ENCODE data around the gene YWHAQ.
"Not testable (repeated sequence)": the region's sequence is repeated elsewhere in the genome, so short reads cannot be mapped to it uniquely, and the experiment has no call there.

Gene YWHAQ

GRCh38 chr2:9590641-9591040 lies 40.2 kb downstream of the YWHAQ start:
- no peak for DNase-seq

DNA sequence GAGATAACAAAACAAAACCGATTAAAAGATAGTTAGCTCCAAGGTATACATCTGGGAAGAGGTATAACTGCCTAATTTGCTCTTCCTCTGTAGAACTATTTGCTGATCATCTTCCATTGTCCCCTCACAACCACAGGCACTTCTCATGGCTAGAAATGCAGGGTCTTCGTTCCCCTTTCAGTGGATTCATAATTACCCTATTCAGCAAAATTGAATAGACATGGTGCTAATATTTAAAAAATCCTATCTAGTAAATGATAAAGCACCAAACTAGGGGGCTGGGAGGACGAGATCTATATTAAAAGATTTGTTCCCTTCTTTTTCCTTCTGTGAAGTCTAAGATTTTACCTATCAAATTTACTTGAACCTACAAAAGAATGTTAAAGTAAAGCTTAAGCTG lies 44.3 kb downstream of the YWHAQ start:
- DNase-seq = no peak

DNA sequence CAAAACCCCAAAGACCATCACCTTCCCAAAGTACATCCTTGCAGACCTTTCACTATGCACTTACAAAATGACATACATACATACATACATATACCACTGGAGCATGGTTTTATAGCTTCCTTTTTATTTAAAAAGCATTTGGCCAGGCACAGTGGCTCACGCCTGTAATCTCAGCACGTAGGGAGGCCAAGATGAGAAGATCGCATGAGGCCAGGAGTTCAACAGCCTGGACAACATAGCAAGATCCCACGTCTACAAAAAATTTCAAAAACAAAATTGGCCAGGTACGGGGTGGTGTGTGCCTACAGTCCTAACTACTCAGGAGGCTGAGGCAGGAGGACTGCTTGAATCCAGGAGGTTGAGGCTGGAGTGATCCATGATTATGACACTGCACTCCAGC lies 45.3 kb downstream of the YWHAQ start:
- no peak for DNase-seq

DNA sequence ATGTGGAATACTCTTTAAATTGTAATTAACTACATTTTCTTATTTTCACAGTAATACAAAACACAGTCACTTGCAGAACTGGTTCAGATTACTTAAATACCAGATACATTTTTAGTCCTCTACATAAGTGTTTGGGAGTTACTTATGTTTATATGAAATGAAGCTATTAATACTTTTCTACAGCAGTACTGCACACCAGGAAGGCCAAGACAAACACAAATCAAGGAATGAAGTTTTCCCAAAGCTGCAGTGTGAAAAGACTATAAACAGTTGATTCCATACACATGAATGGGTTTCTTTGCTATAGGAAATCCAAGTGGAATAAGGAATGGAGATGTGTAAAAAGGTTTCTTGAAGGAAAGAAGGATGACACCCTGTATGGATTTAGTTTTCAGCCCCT lies 45.9 kb downstream of the YWHAQ start:
- not testable (repeated sequence) for DNase-seq

- DNase-seq = no peak
These were observed 48.2 kb downstream of the YWHAQ start for GRCh38 chr2:9582624-9583023.

DNA sequence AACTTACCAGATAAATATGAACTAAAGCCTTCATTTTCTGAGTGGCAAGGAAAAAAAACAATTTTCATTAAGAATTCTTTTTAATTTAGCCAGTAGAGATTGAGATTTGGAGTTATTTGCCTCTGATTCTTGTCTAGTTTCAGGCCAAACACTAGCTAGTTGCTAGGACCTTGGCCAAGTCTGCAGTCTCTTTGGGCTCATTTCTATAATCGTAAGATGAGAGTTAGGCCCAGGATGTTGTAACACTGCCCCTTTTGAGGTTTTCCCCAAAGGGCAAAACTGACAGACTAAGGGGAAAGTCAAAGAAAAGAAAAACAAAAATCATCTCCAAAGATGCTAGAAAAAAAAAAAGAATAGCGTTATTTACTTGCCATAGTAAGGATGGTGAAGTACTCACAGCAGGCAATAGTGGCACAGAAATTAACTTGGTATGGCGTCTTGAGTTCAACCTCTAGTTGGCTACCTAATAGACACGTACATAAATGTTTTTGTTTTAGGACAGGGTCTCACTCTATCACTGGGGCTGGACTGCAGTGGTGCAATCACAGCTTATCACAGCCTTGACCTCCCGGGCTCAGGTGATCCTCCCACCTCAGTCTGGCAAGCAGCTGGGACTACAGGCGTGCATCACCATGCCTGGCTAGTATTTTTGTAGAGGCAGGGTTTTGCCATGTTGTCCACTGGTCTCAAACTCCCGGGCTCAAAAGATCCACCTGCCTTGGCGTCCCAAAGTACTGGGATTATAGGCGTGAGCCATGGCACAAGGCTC lies 52.1 kb downstream of the YWHAQ start:
- DNase-seq = no peak

GRCh38 chr2:9574331-9574730 lies 56.5 kb downstream of the YWHAQ start:
- DNase-seq = no peak

- peak; percentile 16 for DNase-seq
These were observed 57.0 kb downstream of the YWHAQ start for GRCh38 chr2:9573840-9574239.

GRCh38 chr2:9573013-9573720 lies 57.6 kb downstream of the YWHAQ start:
- DNase-seq = no peak

- DNase-seq = no peak
These were observed 60.4 kb downstream of the YWHAQ start for GRCh38 chr2:9570182-9571060.

- no peak for DNase-seq
These were observed 65.2 kb downstream of the YWHAQ start for GRCh38 chr2:9565436-9566153.

DNA sequence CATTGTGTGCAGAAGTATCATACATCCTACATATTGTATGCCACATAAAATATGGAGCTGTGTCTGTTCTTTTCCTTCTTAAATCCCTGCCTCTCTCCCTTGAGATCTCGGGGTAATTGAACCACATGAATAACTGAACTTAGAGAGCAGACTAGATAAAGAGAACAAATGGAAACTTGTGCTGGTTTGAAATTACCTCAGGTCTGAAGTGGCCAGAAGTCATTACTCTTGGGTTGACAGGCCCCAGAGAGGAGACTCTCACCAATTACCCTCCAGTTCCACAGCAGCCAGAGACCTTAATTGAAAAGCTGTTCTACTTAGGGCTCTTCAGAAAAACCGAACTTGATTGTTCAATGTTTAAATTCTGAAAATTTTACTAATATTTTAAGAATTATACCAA lies 70.2 kb downstream of the YWHAQ start:
- no peak for DNase-seq

GRCh38 chr2:9558948-9559381 lies 71.8 kb downstream of the YWHAQ start:
- DNase-seq = no peak

GRCh38 chr2:9556121-9556743 lies 74.6 kb downstream of the YWHAQ start:
- peak; percentile 85 for DNase-seq

DNA sequence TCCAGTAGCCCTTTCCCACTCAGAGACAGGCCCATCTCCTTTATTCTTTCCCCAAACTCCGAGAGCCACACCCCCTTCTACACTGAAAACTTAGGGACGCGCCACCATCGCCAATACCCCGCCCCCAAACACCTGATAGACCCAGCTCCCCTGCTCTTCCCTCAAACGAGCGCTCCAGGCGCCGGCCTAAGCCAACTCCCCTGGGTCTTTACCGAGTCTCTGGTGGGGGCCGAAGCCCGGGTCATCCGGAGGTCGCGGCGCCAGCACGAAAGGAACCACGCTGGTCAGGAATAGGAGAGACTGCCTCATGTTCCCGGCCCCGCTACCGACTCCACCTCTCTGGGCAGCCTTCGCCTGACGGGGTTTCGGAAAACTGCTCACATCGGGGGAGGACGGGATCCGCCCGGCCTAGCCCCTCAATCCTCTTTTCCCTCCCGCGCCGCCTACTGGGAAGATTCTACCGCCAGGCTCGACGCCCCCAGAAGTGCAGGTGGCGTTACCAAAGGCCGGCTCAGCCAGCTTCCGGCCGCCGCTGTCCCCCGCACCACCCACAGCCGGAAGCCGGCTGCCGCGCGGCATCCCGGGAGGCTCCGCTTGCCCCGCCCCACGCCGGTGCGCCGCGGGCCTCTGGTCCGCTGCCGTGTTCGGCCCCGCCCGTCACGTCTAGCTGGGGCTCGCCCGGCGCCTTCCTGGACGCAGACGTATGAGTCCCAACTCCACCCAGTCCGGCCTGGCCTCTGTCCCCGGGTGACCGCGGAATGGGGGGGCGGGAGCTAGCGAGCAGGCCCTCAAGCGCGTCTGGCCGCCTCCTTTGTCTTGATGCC lies 75.3 kb downstream of the YWHAQ start, which contains the start of gene ADAM17:
Gene ADAM17 (minus strand): TSS at position 534 of the 824 bp plus-strand sequence. CDS start 225 bp downstream, at position 309.
- DNase-seq = peak; percentile 97

GRCh38 chr2:9554921-9555296 lies 75.9 kb downstream of the YWHAQ start:
- peak; percentile 40 for DNase-seq

DNA sequence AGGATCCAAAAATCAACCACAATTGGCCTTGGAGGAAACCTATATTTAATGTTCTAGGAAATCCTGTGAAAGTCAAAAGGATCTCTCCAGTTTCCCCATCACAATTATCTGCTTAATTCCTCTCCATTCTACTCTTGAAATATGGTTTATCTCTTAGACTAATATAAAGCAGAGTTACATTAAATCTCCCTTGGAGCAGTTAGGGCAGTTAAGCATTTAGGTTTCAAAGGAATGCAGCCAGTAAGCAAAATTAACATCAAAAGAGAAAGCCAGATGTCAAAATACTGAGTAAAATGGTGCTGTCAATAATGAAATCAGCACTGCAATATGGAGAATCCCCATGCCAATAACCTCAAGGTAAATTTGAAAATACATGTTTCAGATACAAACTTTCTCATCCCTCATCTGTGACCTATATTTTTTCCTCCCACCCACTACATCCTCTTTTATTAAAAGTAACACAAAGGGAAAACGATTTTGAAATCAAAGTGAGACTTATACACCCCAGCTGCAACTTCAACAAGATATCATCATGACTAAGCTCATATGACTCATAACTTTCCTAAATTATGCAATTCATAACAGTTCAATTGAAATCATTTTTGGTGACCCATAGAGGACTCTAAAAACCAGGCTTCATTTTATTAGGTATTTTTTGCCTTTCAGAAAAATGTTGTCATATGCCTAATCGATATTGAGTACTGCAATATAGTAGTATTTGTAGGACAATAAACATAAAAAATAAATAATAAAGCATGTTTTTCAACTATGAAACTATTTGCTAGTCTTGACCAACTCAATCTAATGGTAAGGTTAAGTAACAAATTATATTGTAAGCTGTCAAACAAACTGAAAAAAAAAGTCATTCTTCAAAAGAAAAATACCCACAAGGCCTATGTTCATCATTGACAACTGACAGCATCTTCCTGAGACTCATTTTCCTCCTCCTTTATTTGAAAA lies 78.3 kb downstream of the YWHAQ start:
- peak; percentile 21 for DNase-seq

DNA sequence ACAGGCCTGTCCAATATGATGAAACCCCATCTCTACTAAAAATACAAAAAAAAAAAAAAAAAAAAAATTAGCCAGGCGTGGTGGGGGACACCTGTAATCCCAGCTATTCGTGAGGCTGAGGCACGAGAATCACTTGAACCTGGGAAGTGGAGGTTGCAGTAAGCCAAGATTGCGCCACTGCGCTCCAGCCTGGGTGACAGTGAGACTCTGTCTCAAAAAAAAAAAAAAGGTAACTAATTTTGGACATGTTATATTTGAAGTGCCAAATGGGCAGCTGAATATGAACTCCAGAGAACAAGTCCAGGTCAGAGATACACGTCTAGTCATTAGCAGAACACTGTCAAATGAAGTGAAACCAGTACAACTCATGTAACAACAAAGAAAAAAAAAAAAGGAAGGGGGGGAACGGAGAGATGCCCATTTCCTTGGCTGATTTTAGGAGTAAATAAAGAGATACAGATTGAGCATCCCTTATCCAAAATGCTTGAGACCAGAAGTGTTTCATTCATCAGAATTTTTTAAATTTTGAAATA lies 79.9 kb downstream of the YWHAQ start:
- DNase-seq = not testable (repeated sequence)

DNA sequence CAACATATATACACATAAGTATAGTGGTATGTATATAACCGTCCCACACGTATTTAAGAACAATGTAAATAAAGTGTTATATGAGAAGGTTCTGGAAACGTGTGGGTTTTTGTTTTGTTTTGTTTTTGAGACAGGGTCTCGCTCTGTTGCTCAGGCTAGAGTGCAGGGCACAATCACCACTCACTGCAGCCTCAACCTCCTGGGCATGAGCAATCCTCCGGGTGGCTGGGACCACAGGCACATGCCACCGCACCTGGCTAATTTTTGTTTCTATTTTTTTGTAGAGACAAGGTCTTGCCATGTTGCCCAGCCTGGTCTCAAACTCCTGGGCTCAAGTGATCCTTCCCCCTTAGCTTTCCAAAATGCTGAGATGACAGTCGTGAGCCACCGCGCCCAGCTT lies 81.4 kb downstream of the YWHAQ start:
- DNase-seq = no peak

GRCh38 chr2:9548506-9548905 lies 82.3 kb downstream of the YWHAQ start:
- no peak for DNase-seq
